SJSA1 (cell line): ENCODE data around the gene HTRA1. TPM values are rescaled to one million over a fixed set of nuclear protein-coding genes. Genes with fewer than 3 reads are reported as not detected.

Experiments
- DNase-seq, 2 experiments: peaks; one replicate each; pipeline ENCODE4 v3.0.0-alpha.2; 2015 to 2020; ENCODE audit warnings: low spot score in 2 of 2, low read depth in 1 of 2
- H3K27ac ChIP-seq: fragments of 250-450 bp; sonication (Bioruptor Pico); 2 replicates; pipeline ENCODE4 v1.5.1; 2020; ENCODE audit warnings: mild to moderate bottlenecking, moderate library complexity
- H3K27me3 ChIP-seq: fragments of 250-450 bp; sonication (Bioruptor Pico); replicated peaks from 2 replicates; pipeline ENCODE4 v1.5.1; 2020; ENCODE audit warnings: mild to moderate bottlenecking, moderate library complexity
- H3K36me3 ChIP-seq: fragments of 250-450 bp; sonication (Bioruptor Pico); 2 replicates; pipeline ENCODE4 v1.5.1; 2020; ENCODE audit warnings: mild to moderate bottlenecking
- H3K4me1 ChIP-seq: fragments of 250-450 bp; sonication (Bioruptor Pico); replicated peaks from 2 replicates; pipeline ENCODE4 v1.6.1; 2021; ENCODE audit warnings: mild to moderate bottlenecking
- H3K4me3 ChIP-seq: fragments of 250-450 bp; sonication (Bioruptor Pico); 2 replicates; pipeline ENCODE4 v1.5.1; 2020; ENCODE audit warnings: mild to moderate bottlenecking
- H3K9me3 ChIP-seq: fragments of 250-450 bp; sonication (Bioruptor Pico); replicated peaks from 2 replicates; pipeline ENCODE4 v1.5.1; 2020; ENCODE audit warnings: mild to moderate bottlenecking
- total RNA-seq: library from RNA; depleted of rRNA; stranded (reverse); fragments of >200 nt; shearing (Covaris generic); gene quantifications from 2 replicates; pipeline ENCODE4 v1.2.3, GENCODE V29; 2014; rRNA removed

The HTRA1 gene
- total RNA-seq, result 8.4 and 12.3 TPM in 2 replicates

DNA sequence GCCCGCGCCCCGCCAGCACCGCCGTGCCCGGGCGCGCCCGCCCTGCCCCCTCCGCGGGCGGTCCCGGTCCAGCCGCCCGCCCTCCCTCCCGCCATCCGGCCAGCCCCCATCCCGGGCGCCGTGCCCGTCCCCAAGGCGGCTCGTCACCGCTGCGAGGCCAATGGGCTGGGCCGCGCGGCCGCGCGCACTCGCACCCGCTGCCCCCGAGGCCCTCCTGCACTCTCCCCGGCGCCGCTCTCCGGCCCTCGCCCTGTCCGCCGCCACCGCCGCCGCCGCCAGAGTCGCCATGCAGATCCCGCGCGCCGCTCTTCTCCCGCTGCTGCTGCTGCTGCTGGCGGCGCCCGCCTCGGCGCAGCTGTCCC, at the start of gene HTRA1:
Gene HTRA1, plus strand, starts transcription at position 187 of the 362 bp plus-strand sequence. Its CDS starts 100 bp downstream, at position 287.
- peak within 1 kb of the TSS; percentile 46 for H3K4me3 ChIP-seq
- no peak within 1 kb of the TSS for H3K27ac ChIP-seq
- H3K9me3 ChIP-seq, result no peaks in the 10 kb centered on the region
- H3K27me3 ChIP-seq, result peaks cover 30% of the 10 kb centered on the region
- no peaks in the 10 kb centered on the region for H3K36me3 ChIP-seq
- no peak for DNase-seq
- peaks cover 20% of the 10 kb centered on the region for H3K4me1 ChIP-seq

DNA sequence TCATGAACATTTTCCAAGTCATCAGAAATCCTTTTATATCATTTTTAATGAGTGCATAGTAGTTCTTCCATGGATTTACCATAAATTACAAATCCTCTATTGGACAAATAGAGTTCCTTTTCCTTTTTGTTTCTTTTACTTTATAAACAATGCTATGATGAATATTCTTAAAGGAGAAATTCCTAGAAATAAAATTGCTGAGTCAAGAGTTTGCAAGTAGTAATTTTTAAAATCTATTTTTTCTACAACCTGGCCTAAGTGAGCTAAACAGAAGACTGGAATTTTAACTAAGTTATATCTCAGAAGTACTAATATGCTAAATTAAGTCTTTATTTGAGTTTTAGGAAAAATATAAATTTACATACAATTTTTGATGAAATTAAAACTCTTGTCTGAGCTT, 48.0 kb upstream of the HTRA1 start:
- Histone ChIP-seq H3K27me3 (no peaks in the 10 kb centered on the region), H3K4me1 (no peaks in the 10 kb centered on the region), H3K36me3 (no peaks in the 10 kb centered on the region; the same call in 1 of the 2 replicates), H3K4me3 (no peak overlapping the region), H3K9me3 (no peaks in the 10 kb centered on the region), H3K27ac (no peak overlapping the region)
- DNase-seq, result no peak

DNA sequence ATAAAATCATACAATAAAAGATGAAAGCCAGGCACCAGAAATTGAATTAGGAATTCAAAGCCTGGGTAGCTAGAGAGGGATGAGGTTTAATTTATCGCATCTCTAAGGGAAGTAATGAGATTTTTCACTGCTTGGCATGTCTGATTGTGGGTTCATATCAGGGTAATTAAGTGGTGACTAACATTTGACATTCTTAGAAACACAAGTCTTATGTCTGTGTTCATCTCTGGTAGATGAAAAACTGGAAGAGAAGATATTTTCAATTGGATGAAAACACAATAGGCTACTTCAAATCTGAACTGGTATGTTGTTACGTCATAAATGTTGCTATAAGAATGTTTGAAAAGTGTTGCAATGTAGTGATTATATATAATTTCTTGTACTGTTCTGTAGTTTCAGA, 43.7 kb upstream of the HTRA1 start:
- no peak overlapping the region for H3K27ac ChIP-seq
- DNase-seq, result no peak

DNA sequence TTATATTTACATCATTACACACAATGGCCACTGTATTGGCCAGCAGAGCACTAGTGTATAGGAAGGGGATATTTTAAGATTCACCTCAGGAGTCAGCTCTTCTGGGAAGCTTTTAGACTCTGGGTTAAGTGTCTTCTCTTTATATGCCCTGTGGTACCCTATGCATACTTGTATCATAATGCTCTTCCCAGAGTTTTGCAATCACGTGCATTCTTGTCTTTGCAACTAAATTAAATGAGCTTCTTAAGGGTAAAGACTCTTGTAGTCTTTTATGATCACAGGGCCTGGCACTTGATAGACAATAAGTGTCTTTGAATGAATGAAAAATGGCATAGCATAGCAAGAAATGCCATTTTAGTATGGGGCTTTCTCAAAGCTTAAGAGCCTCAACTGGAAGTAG, 42.3 kb upstream of the HTRA1 start:
- Histone ChIP-seq H3K4me1 (no peaks in the 10 kb centered on the region), H3K27me3 (no peaks in the 10 kb centered on the region), H3K27ac (no peak overlapping the region), H3K4me3 (no peak overlapping the region), H3K9me3 (no peaks in the 10 kb centered on the region), H3K36me3 (peaks cover 5% of the 10 kb centered on the region)
- DNase-seq, result no peak

More for the DNA sequence above, 43.7 kb upstream of the HTRA1 start:
- Histone ChIP-seq H3K4me1 (no peaks in the 10 kb centered on the region), H3K36me3 (peaks cover 5% of the 10 kb centered on the region), H3K9me3 (no peaks in the 10 kb centered on the region), H3K4me3 (no peak overlapping the region), H3K27me3 (no peaks in the 10 kb centered on the region)

DNA sequence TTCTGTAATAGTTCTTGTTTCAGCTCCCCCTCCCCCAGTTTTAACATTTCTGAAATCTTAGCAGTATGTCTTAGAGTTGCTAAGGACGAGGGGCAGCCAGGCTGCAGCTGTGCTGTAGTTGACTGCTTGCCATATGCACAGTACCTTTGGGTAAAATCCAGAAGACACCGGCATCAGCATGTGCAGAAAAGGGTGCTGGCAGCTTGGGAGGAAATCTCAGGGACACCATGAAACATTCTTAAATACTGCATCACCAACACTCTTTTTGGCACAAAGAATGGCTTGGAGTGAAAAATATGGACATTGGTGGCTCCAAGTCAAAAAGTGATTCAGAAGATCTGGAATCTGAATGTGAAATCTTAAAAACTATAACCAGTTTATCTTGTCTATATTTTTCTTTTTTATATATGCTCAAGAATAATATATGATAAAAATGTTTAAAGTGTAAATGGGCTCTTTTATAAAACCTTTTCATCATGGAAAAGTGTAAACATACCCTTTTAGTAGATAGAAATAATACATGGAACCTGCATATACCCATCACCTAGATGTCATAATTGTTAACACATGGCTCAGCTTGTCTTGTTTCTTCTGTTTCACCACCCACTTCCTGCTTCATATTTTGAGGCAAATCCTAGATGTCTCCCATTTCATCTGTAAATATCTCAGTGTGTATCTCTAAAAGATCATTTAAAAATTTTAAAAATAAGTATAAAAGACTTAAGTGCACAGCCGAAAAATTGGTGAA, 41.3 kb upstream of the HTRA1 start:
- Histone ChIP-seq H3K4me3 (no peak overlapping the region), H3K27ac (no peak overlapping the region), H3K4me1 (no peaks in the 10 kb centered on the region)

DNA sequence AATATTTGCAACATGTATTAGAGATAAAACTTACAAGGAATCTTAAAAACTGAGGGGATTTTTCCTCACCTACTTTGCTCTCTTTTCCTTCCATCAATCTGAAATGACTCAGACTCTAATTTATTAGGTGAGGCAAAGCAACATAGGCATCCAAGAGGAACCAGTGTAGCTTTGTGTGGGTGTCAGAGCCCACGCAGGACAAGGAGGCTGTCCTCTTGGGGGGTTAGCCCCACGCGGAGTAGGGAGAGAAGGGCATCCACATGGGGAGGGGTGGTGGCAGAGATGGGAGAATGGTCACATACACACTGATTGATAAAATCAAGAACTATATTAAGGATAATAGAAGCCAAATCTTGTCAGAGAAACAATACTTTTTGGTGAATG, 40.7 kb upstream of the HTRA1 start:
- DNase-seq, result no peak
- no peaks in the 10 kb centered on the region for H3K9me3 ChIP-seq
- H3K4me3 ChIP-seq, result no peak overlapping the region
- H3K4me1 ChIP-seq, result no peaks in the 10 kb centered on the region
- no peaks in the 10 kb centered on the region for H3K27me3 ChIP-seq
- H3K36me3 ChIP-seq, result peaks cover 5% of the 10 kb centered on the region
- H3K27ac ChIP-seq, result no peak overlapping the region

More for the DNA sequence above, 41.3 kb upstream of the HTRA1 start:
- H3K36me3 ChIP-seq, result peaks cover 5% of the 10 kb centered on the region
- H3K9me3 ChIP-seq, result no peaks in the 10 kb centered on the region
- no peaks in the 10 kb centered on the region for H3K27me3 ChIP-seq
- DNase-seq, result no peak

DNA sequence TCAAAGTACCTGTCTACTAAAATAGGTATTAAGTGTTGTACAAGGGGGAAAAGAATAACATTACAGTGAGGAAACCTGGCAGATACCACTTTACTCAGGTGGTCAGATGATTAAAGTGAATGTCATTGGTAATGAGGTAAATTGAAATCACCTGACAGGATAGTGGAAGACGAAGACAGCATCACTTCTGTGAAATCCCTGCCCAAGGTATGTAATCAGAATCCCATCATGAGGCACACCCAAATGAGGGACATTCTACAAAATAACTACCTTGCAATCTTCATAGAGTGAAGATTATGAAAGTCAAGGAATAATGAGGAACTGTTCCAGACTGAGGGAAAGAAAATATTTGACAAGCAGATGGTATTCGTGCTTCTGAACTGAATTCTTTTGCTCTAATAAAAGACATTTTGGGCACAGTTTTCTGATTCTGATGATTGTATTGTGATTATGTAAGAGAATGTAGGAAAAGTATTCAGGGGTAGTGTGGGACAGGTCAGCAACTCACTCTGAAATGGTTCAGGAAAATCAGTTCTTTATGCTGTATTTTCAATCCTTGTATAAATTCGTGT, 40.2 kb upstream of the HTRA1 start:
- DNase-seq, result no peak
- no peak overlapping the region for H3K27ac ChIP-seq
- no peaks in the 10 kb centered on the region for H3K9me3 ChIP-seq
- no peak overlapping the region for H3K4me3 ChIP-seq
- no peaks in the 10 kb centered on the region for H3K27me3 ChIP-seq
- peaks cover 5% of the 10 kb centered on the region for H3K36me3 ChIP-seq
- no peaks in the 10 kb centered on the region for H3K4me1 ChIP-seq

DNA sequence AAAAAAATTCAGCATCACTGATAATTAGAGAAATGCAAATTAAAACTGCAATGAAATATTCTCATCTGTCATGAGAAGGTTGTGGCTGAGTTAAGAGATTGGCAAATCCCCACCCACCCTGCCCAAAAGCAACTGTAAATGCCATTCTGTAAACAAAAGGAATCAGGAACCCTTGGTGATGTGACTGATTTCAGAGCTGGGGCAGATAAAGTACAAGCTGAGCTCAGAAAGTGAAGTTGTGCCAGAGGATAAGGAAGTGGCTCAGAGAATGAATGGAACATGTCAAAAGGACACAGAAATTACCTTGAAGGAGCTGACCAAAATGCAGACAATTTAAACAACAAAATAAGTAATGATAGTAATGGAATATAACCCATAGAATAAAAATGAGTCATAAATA, 39.6 kb upstream of the HTRA1 start:
- Histone ChIP-seq H3K27ac (no peak overlapping the region), H3K36me3 (peaks cover 5% of the 10 kb centered on the region), H3K9me3 (no peaks in the 10 kb centered on the region), H3K4me3 (no peak overlapping the region), H3K4me1 (no peaks in the 10 kb centered on the region), H3K27me3 (no peaks in the 10 kb centered on the region)
- DNase-seq, result no peak

DNA sequence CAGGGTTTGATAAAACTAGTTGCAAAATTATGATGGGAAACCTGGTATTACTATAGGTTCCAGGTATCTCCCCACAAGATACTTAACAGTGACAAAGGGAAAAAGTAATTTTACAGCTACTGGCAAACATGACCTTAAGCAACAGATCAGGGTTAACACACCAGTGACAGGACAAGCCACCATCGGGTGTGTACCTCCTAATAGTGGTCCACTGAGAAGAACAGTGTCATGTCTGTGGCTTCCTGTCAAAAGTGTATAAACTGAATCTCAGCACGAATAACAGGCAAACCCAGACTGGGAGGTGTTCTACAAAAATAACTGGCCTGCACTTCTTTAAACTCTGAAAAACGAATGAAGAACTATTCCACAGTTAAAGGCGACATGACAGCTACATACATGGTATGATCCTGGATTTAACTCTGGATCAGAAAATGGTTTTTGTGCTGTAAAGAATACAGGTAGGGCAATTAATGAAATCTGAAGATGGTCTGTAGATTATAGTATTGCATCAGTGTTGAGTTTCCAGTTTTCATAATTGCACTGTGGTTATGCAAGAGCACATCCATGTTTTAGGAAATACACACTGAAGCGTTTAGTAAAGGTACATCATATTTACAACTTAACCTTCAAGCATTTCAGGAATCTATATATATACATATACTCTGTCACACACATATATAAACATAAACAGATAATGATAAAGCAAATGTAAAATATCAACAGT, 38.9 kb upstream of the HTRA1 start:
- Histone ChIP-seq H3K36me3 (peaks cover 5% of the 10 kb centered on the region), H3K4me3 (no peak overlapping the region), H3K4me1 (no peaks in the 10 kb centered on the region), H3K27me3 (no peaks in the 10 kb centered on the region), H3K27ac (no peak overlapping the region), H3K9me3 (no peaks in the 10 kb centered on the region)
- DNase-seq, result no peak

DNA sequence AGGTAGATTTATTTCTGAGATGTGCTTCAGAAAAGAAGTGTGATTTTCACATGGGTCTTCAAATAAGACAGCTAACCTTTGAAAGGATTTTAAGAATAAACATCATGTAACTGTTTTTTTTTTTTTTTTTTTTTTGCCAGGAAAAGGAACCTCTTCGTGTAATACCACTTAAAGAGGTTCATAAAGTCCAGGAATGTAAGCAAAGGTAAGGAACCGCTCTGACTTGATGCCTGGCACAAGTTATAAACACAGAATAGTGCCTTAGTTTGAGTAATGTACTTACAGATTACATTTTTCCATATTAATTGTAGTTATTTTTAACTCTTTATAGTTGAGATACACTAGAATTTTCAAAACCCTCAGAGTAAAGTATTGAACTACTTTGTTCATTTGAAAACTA, 37.3 kb upstream of the HTRA1 start:
- DNase-seq, result no peak
- Histone ChIP-seq H3K36me3 (peaks cover 5% of the 10 kb centered on the region), H3K27ac (no peak overlapping the region), H3K9me3 (no peaks in the 10 kb centered on the region), H3K4me1 (no peaks in the 10 kb centered on the region), H3K27me3 (no peaks in the 10 kb centered on the region), H3K4me3 (no peak overlapping the region)

DNA sequence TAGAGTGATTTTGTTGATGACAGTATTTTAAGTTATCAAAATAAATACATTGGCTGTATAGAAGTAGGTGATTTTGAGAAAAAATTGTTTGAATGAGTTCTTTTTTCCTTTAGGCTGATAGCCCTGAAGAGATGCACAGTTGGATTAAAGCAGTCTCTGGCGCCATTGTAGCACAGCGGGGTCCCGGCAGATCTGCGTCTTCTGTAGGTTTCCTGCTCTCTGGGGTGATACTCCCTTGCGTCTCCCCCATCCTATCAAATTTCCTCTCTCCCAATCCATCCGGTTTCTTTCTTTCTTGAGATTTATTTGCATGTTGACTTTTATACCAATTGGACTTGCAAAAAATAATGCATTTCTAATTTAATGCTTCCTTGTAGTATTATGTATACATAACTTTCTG, 34.5 kb upstream of the HTRA1 start:
- no peak for DNase-seq
- Histone ChIP-seq H3K4me1 (no peaks in the 10 kb centered on the region), H3K9me3 (no peaks in the 10 kb centered on the region), H3K4me3 (no peak overlapping the region), H3K36me3 (no peaks in the 10 kb centered on the region; the same call in none of the 2 replicates), H3K27me3 (no peaks in the 10 kb centered on the region), H3K27ac (no peak overlapping the region)

DNA sequence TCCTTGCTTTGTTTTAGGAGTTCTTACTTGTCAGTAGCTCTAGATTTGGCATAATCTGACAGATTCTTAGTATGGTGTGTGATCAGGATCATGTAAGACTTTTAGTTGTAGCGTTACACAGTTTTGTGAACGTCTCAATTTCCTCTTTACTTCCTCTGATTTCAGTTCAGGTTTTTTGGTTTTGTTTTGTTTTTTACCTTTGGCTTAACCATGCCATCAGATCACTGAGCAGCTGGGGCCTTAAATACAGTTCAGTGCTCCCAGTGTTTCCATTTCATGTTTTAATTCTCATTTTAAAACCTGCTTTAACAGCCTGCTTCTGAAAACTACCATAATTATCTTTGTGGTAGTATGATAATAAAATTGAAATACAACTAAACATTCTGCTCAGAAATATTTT, 34.1 kb upstream of the HTRA1 start:
- no peak overlapping the region for H3K27ac ChIP-seq
- no peak for DNase-seq

DNA sequence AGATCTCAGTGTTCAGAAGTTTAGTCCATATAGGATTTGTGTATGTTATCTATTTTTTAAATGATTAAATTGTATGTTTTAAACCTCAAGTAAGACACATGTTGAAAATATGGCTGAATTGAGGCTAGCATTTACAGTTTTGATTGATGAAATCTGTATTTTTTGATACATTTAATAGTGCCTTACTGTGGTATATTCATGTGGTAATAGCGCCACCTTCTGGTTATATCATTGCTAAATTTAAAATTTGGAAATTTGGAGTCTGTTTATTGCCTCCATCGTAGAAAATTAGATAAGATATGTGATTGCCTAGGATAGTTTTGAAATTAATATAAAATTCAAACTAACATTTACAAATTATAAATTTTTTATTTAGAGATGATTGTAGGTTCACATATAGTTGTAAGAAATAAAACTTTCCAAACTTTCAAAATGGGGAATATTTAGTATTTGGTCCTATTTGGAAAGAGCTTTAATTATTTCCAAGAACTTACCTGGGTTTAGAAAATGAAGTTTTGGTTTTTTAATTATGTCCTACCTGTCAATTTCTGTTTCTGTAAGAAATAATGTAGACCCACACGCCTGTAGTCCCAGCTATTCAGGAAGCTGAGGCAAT, 26.0 kb upstream of the HTRA1 start:
- H3K27ac ChIP-seq, result no peak overlapping the region
- no peaks in the 10 kb centered on the region for H3K9me3 ChIP-seq
- no peaks in the 10 kb centered on the region for H3K4me1 ChIP-seq
- no peaks in the 10 kb centered on the region for H3K36me3 ChIP-seq
- no peak overlapping the region for H3K4me3 ChIP-seq
- H3K27me3 ChIP-seq, result no peaks in the 10 kb centered on the region
- DNase-seq, result peak in 1 of 2 experiments; percentile 35

More for the DNA sequence above, 34.1 kb upstream of the HTRA1 start:
- Histone ChIP-seq H3K4me1 (no peaks in the 10 kb centered on the region), H3K4me3 (no peak overlapping the region), H3K9me3 (no peaks in the 10 kb centered on the region), H3K36me3 (no peaks in the 10 kb centered on the region; the same call in none of the 2 replicates), H3K27me3 (no peaks in the 10 kb centered on the region)

DNA sequence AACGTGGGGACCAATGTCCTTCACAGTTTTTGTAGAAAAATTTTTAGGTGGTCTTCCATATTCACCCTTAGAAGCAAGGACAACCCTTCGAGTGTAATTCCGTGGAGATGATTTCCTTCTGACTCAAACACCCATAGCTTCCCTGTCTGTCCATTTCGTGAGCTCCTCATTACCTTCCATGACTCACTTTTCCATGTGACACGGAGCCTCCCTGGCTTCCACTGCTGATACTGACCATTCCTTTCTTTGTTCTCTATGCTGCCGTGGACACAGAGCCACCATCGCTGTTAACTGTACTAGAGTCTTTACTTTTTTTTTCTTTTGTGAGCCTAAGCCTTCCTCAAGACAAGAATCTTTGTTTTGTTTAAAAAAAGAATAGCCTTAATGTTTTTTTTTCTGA, 19.4 kb upstream of the HTRA1 start:
- Histone ChIP-seq H3K4me1 (peaks cover 8% of the 10 kb centered on the region), H3K4me3 (no peak overlapping the region), H3K9me3 (no peaks in the 10 kb centered on the region), H3K27ac (no peak overlapping the region), H3K27me3 (no peaks in the 10 kb centered on the region), H3K36me3 (no peaks in the 10 kb centered on the region)
- peak in 1 of 2 experiments; percentile 36 for DNase-seq
